Psoas muscle (tissue), 8 donors: ENCODE data around the gene PREX1. TPM values are rescaled to one million over a fixed set of nuclear protein-coding genes. Genes with fewer than 3 reads are reported as not detected.
A peak's percentile ranks its signal among the peaks of the same experiment; 100 is the strongest.

Experiments
- ATAC-seq, 4 donors: fragments of 200-7000 bp; cut with Tn5 transposase; one replicate each; pipeline ENCODE4 v1.9.1; 2020; ENCODE audit warnings: moderate library complexity in 3 of 4, mild to moderate bottlenecking in 2 of 4
- DNase-seq, 2 donors: peaks; one replicate each; pipeline ENCODE4 v3.0.0-alpha.2; 2020
- H3K27ac ChIP-seq: fragments of 200-600 bp; one replicate; pipeline ENCODE4 v1.8.0; 2022
- H3K27me3 ChIP-seq, 3 donors: fragments of 200-600 bp in 1 of 3; one replicate each; pipeline versions ENCODE4 v1.6.1 to v1.8.0; 2013 to 2022; ENCODE audit warnings: low read length in 2 of 3, mild to moderate bottlenecking in 2 of 3, moderate library complexity in 1 of 3; ENCODE audit not compliant: insufficient read depth in 3 of 3
- H3K36me3 ChIP-seq, 2 donors: fragments of 200-600 bp in 1 of 2; one replicate each; pipeline versions ENCODE4 v1.6.1 to v1.8.0; 2013 to 2022; ENCODE audit warnings: low read depth in 1 of 2, mild to moderate bottlenecking in 1 of 2, moderate library complexity in 1 of 2; ENCODE audit not compliant: insufficient read depth in 1 of 2
- H3K4me1 ChIP-seq: fragments of 200-600 bp; one replicate; pipeline ENCODE4 v1.8.0; 2022
- H3K4me3 ChIP-seq: fragments of 200-600 bp; one replicate; pipeline ENCODE4 v1.8.0; 2022; ENCODE audit warnings: mild to moderate bottlenecking
- H3K9me3 ChIP-seq: fragments of 200-600 bp; one replicate; pipeline ENCODE4 v1.8.0; 2022
- CTCF ChIP-seq: fragments of 200-600 bp; IDR thresholded peaks from one replicate; pipeline ENCODE4 v1.8.0; 2022; ENCODE audit warnings: antibody characterized with exemption
- WGBS, 3 donors: extraction: QIAGEN DNeasy Blood & Tissue Kit; methylation state at CpG; one replicate each; pipeline versions ENCODE4 v1.1.6 to v1.1.7; 2013; 5-methylcytosine and 5-hydroxymethylcytosine counted together
- intact Hi-C, 2 donors: fragments of 100-400 bp; cut with DNase I; formaldehyde crosslinking; loops; one replicate each; pipeline versions ENCODE4 v1.11.0 to v1.14.2; 2022
- polyA plus RNA-seq, 3 donors: library from polyadenylated mRNA; stranded (reverse); fragments of 200-250 nt; gene quantifications; one replicate each; pipeline ENCODE4 v1.2.3, GENCODE V29; 2013
- total RNA-seq, 4 donors: library from RNA; stranded (reverse); fragmentation: NEBNext Ultra II Directional in 2 of 4; extraction: Animal tissue kit (Norgen Biotek cat#: 25700) in 2 of 4; gene quantifications; one replicate each; pipeline versions ENCODE4 v1.2.1 to v1.2.4, GENCODE V29; 2021 to 2023
- donor health status: healthy with polysubstance abuse.
- donor health status: DM: no; HTN: no; CAD: no; lungs with moderate emphysema.
- donor health status: Bipolar disorder and iron deficiency.
- donor health status: healthy.
- donor health status: DM: yes; HTN: yes; CAD: no.
- donor health status: DM: no; HTN: no; CAD: no.
- donor health status: DM: no; HTN: no; CAD: no.
- donor health status: DM: yes; HTN: yes; CAD: no.

Gene PREX1
- total and polyA plus RNA-seq, 7 donors, result 2.5 to 8.3 (median 5.3) TPM

DNA sequence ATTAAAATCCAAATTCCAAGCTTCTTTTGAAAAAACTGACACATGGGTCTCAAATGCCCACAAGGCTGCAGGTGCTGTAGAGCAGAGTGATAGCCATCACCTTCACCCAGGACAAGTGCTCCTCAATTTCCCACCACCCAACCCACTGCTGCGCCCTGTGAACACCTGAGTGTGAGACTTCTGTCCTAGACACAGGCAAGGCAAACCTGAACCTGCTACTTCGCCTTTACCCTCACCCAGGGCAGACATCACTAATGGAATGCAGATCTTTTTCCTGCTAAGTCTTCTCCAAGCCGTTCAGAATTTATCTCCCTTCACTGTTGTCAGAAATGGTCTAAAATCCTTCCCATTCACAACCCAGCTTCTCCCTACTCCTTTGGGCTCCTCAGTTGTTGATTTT is 65.9 kb downstream of the PREX1 start:
- no peak for ATAC-seq
- H3K9me3 ChIP-seq, result no peaks in the 10 kb centered on the region
- no peaks in the 10 kb centered on the region for H3K36me3 ChIP-seq
- WGBS, 3 donors, result 88 to 94% (median 88%) methylated on average over 3 of the region's 3 CpGs
- H3K27ac ChIP-seq, result no peak overlapping the region
- H3K27me3 ChIP-seq, result no peaks in the 10 kb centered on the region
- intact Hi-C loops, result no loop called here
- no peaks in the 10 kb centered on the region for H3K4me1 ChIP-seq
- TF ChIP-seq CTCF, result no peak
- DNase-seq, result no peak
- H3K4me3 ChIP-seq, result no peak overlapping the region

GRCh38 chr20:48761023-48761785 is 66.6 kb downstream of the PREX1 start:
- H3K4me3 ChIP-seq, result no peak overlapping the region
- no peaks in the 10 kb centered on the region for H3K4me1 ChIP-seq
- 79 to 80% (median 80%) methylated on average over 12 of the region's 12 CpGs for WGBS, 3 donors
- TF ChIP-seq CTCF, result no peak
- intact Hi-C loops, result no loop called here
- DNase-seq, result no peak
- no peak overlapping the region for H3K27ac ChIP-seq
- no peaks in the 10 kb centered on the region for H3K9me3 ChIP-seq
- ATAC-seq, result peak in 1 of 4 donors; percentile 27
- no peaks in the 10 kb centered on the region for H3K36me3 ChIP-seq
- H3K27me3 ChIP-seq, result no peaks in the 10 kb centered on the region

GRCh38 chr20:48760403-48760983 is 67.3 kb downstream of the PREX1 start:
- Histone ChIP-seq H3K27ac (no peak overlapping the region), H3K4me3 (no peak overlapping the region), H3K36me3 (no peaks in the 10 kb centered on the region), H3K4me1 (no peaks in the 10 kb centered on the region), H3K27me3 (no peaks in the 10 kb centered on the region), H3K9me3 (peaks cover under 1% of the 10 kb centered on the region)
- intact Hi-C loops, result no loop called here
- no peak for TF ChIP-seq CTCF
- DNase-seq, result no peak
- peak in 1 of 4 donors; percentile 43 for ATAC-seq
- WGBS, 3 donors, result 62 to 74% (median 69%) methylated on average over 8 of the region's 8 CpGs

GRCh38 chr20:48759631-48760245 is 68.1 kb downstream of the PREX1 start:
- Histone ChIP-seq H3K36me3 (no peaks in the 10 kb centered on the region), H3K27me3 (no peaks in the 10 kb centered on the region), H3K27ac (no peak overlapping the region), H3K9me3 (peaks cover 6% of the 10 kb centered on the region), H3K4me1 (no peaks in the 10 kb centered on the region), H3K4me3 (no peak overlapping the region)
- ATAC-seq, result no peak
- intact Hi-C loops, result no loop called here
- WGBS, 3 donors, result 85 to 93% (median 90%) methylated on average over 7 of the region's 7 CpGs
- DNase-seq, result no peak
- TF ChIP-seq CTCF, result no peak
